Measurements from ENCODE around the gene SEPTIN2. TPM values are rescaled to one million over a fixed set of nuclear protein-coding genes. Genes with fewer than 3 reads are reported as not detected.

SEPTIN2 gene
- total RNA-seq, 4 donors from 2014 or later, result 340 to 417 (median 365) TPM

- Histone ChIP-seq H3K27ac (no peak overlapping the region), H3K36me3 (peaks cover 16 to 17% of the 10 kb centered on the region in 2 donors), H3K9me3 (no peaks in the 10 kb centered on the region), H3K4me1 (peaks cover 16% of the 10 kb centered on the region in 2 donors), H3K27me3 (no peaks in the 10 kb centered on the region), H3K4me3 (replicated peaks in 1 of 3) (no peak overlapping the region)
- 93 to 97% methylated on average over 1 of the region's 1 CpG for WGBS, 2 donors
- intact Hi-C loops (cut with DNase I), result no loop called here
- no peak for DNase-seq
- TF ChIP-seq, protein P1, sequence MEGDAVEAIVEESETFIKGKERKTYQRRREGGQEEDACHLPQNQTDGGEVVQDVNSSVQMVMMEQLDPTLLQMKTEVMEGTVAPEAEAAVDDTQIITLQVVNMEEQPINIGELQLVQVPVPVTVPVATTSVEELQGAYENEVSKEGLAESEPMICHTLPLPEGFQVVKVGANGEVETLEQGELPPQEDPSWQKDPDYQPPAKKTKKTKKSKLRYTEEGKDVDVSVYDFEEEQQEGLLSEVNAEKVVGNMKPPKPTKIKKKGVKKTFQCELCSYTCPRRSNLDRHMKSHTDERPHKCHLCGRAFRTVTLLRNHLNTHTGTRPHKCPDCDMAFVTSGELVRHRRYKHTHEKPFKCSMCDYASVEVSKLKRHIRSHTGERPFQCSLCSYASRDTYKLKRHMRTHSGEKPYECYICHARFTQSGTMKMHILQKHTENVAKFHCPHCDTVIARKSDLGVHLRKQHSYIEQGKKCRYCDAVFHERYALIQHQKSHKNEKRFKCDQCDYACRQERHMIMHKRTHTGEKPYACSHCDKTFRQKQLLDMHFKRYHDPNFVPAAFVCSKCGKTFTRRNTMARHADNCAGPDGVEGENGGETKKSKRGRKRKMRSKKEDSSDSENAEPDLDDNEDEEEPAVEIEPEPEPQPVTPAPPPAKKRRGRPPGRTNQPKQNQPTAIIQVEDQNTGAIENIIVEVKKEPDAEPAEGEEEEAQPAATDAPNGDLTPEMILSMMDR (IDR thresholded peaks at IDR 0.05), result no peak
- no peak for TF ChIP-seq POLR2A (IDR thresholded peaks at IDR 0.05)
These were observed 9.5 kb downstream of the SEPTIN2 start for GRCh38 chr2:241325257-241325656.

GRCh38 chr2:241329669-241330615 lies 14.2 kb downstream of the SEPTIN2 start:
- Histone ChIP-seq H3K9me3 (no peaks in the 10 kb centered on the region), H3K4me1 (no peaks in the 10 kb centered on the region), H3K27ac (no peak overlapping the region), H3K4me3 (replicated peaks in 1 of 3) (no peak overlapping the region), H3K27me3 (no peaks in the 10 kb centered on the region), H3K36me3 (peaks cover 18 to 23% of the 10 kb centered on the region in 2 donors)
- 96% methylated on average over 11 of the region's 11 CpGs for WGBS, 2 donors
- TF ChIP-seq, protein P1 (IDR thresholded peaks at IDR 0.05), result no peak
- TF ChIP-seq POLR2A (IDR thresholded peaks at IDR 0.05), result no peak
- intact Hi-C loops (cut with DNase I), result no loop called here
- no peak for DNase-seq

DNA sequence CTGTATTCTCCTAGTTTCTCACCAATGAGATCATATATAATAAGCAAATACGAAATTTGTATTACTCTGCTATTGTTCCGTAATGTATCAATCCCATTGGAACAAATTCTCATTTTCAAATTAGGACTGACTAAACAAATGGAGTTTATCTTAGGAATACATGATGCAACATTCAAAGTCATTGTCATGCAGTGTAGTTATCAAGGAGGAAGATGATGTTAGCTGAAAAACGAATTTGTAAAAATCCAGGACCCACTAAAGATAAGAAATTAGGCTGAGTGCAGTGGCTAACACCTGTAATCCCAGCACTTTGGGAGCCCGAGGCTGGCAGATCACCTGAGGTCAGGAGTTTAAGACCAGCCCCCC lies 14.9 kb downstream of the SEPTIN2 start:
- H3K9me3 ChIP-seq, result no peaks in the 10 kb centered on the region
- intact Hi-C loops (cut with DNase I), result no loop called here
- no peaks in the 10 kb centered on the region for H3K27me3 ChIP-seq
- H3K27ac ChIP-seq, result no peak overlapping the region
- TF ChIP-seq POLR2A (IDR thresholded peaks at IDR 0.05), result no peak
- TF ChIP-seq, protein P1 (IDR thresholded peaks at IDR 0.05), result no peak
- WGBS, 2 donors, result 92 to 93% methylated on average over 4 of the region's 4 CpGs
- H3K4me3 ChIP-seq (replicated peaks in 1 of 3), result no peak overlapping the region
- no peak for DNase-seq
- H3K36me3 ChIP-seq, result peaks cover 23 to 29% of the 10 kb centered on the region in 2 donors
- no peaks in the 10 kb centered on the region for H3K4me1 ChIP-seq

- Histone ChIP-seq H3K36me3 (peaks cover 27 to 43% of the 10 kb centered on the region in 2 donors), H3K4me3 (replicated peaks in 1 of 3) (no peak overlapping the region), H3K9me3 (no peaks in the 10 kb centered on the region), H3K27me3 (no peaks in the 10 kb centered on the region), H3K4me1 (no peaks in the 10 kb centered on the region), H3K27ac (no peak overlapping the region)
- 73 to 77% methylated on average over 2 of the region's 2 CpGs for WGBS, 2 donors
- TF ChIP-seq, protein P1 (IDR thresholded peaks at IDR 0.05), result no peak
- no peak for TF ChIP-seq POLR2A (IDR thresholded peaks at IDR 0.05)
- intact Hi-C loops (cut with DNase I), result no loop called here
- no peak for DNase-seq
These were observed 19.1 kb downstream of the SEPTIN2 start for GRCh38 chr2:241334813-241335212.

Measured in thyroid gland (tissue), 4 donors.